Ovary (tissue), 9 donors: ENCODE measurements around the gene FAM193B. TPM values are rescaled to one million over a fixed set of nuclear protein-coding genes. Genes with fewer than 3 reads are reported as not detected.

Source experiments
- DNase-seq, 5 donors: peaks; one replicate each; pipeline ENCODE4 v3.0.0-alpha.2; 2019 to 2020
- H3K27ac ChIP-seq, 2 donors: fragments of 200-600 bp; one replicate each; pipeline versions ENCODE4 v1.5.1 to v1.8.0; 2019 to 2022
- H3K27me3 ChIP-seq: fragments of 200-600 bp; one replicate; pipeline ENCODE4 v1.8.0; 2022
- H3K36me3 ChIP-seq: fragments of 200-600 bp; sonication (generic); one replicate; pipeline ENCODE4 v1.5.1; 2019
- H3K4me1 ChIP-seq: one replicate; pipeline ENCODE4 v1.8.1; 2013; ENCODE audit warnings: mild to moderate bottlenecking, moderate library complexity; ENCODE audit not compliant: insufficient read depth
- H3K4me3 ChIP-seq: fragments of 200-600 bp; sonication (generic); one replicate; pipeline ENCODE4 v1.5.1; 2017
- H3K9me3 ChIP-seq, 2 donors: fragments of 200-600 bp in 1 of 2; sonication (generic) in 1 of 2; one replicate each; pipeline versions ENCODE4 v1.5.1 to v1.8.1; 2013 to 2019; ENCODE audit warnings: mild to moderate bottlenecking in 1 of 2, moderate library complexity in 1 of 2
- EP300 ChIP-seq: sonication (generic); formaldehyde crosslinking; IDR thresholded peaks from one replicate; pipeline ENCODE4 v1.6.1; 2017; ENCODE audit warnings: antibody characterized with exemption
- POLR2A ChIP-seq: fragments of 450-650 bp; IDR thresholded peaks from one replicate; pipeline ENCODE4 v1.6.1; 2017; ENCODE audit warnings: antibody characterized with exemption, mild to moderate bottlenecking, moderate library complexity
- WGBS, 3 donors: extraction: QIAGEN DNeasy Blood & Tissue Kit in 1 of 3; methylation state at CpG; one replicate each; pipeline versions ENCODE4 v1.1.5 to v1.1.7; 2013 to 2017; 5-methylcytosine and 5-hydroxymethylcytosine counted together
- intact Hi-C, 4 donors: fragments of 100-400 bp; cut with DNase I; formaldehyde crosslinking; loops; one replicate each; pipeline versions ENCODE4 v1.11.0 to v1.15.1; 2022 to 2023
- polyA plus RNA-seq, 2 donors: library from polyadenylated mRNA; stranded (reverse); fragments of 200-250 nt in 1 of 2; fragments of 350-450 nt in 1 of 2; fragmentation: Illumina TruSeq in 1 of 2; extraction: RNeasy Lipid Tissue Mini Kit (QIAGEN cat#74804) in 1 of 2; gene quantifications; one replicate each; pipeline ENCODE4 v1.2.3, GENCODE V29; 2013 to 2014
- total RNA-seq, 7 donors: library from RNA; depleted of rRNA in 2 of 7; stranded (reverse); fragments of >200 nt in 2 of 7; fragmentation: NEBNext Ultra II Directional in 3 of 7; extraction: Animal tissue kit (Norgen Biotek cat#: 25700) in 3 of 7; gene quantifications; one replicate each; pipeline versions ENCODE4 v1.1.0 to v1.2.4, GENCODE V29; 2016 to 2023
- TF ChIP-seq, protein P1 (sequence below), 3 donors: fragments of 450-650 bp in 2 of 3; fragments of 200-600 bp in 1 of 3; IDR thresholded peaks; one replicate each; pipeline versions ENCODE4 v1.5.1 to v1.8.0; 2016 to 2022; ENCODE audit warnings: antibody characterized with exemption in 3 of 3, mild to moderate bottlenecking in 1 of 3
- donor health status: DM: no; HTN: no; CAD: no; lungs with moderate emphysema.
- donor health status: DM: no; HTN: no; CAD: no.
- donor health status: Bipolar disorder and iron deficiency.
- donor health status: DM: yes; HTN: yes; CAD: no.
- donor health status: DM: no; HTN: no; CAD: no.
- donor health status: DM: yes; HTN: yes; CAD: no.

Gene FAM193B
- total and polyA plus RNA-seq, 9 donors, result 14.8 to 77.6 (median 64.3) TPM

DNA sequence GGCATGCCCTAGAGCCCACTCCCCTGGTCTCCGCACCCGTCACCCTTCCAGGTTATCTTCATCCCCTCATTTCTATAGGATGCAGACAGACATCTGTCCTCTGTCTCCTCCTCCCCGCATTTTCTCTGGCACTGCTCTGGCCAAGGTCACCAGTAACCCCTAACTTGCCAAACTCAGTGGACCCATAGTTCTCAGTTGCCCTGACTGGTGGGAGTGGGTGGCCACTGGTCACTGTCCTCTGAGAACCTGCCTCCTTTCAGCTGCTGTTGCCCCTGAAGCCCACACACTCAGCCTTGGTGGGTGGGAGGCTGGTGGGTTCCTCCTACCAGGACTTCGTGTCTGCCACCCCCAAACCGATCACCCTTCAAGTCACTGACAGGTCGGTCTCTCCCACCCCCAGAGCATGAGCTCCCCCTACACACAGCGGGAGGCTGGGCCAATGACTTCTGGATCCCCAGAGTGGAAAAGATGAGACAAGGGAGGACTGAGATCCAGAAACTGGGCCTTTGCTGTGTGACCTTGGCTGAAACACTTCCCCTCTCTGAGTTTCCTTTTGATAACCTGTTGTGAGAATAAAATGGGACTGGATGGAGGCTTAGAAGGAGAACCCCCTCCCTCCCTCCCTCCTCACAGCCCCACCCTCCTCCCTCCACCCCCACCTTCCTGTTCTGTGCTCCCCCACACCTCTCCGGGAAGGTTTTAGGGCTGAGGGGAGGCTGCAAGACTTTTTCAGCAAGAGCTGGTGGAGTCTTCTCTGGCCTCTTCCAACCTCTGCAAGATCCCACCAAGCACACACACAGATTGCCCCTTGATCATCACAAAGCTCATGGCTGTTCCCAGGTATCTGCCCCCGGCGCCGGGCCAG, 78.6 kb downstream of the FAM193B start:
- H3K4me1 ChIP-seq, result peaks cover 30% of the 10 kb centered on the region
- H3K27me3 ChIP-seq, result no peaks in the 10 kb centered on the region
- TF ChIP-seq, protein P1, sequence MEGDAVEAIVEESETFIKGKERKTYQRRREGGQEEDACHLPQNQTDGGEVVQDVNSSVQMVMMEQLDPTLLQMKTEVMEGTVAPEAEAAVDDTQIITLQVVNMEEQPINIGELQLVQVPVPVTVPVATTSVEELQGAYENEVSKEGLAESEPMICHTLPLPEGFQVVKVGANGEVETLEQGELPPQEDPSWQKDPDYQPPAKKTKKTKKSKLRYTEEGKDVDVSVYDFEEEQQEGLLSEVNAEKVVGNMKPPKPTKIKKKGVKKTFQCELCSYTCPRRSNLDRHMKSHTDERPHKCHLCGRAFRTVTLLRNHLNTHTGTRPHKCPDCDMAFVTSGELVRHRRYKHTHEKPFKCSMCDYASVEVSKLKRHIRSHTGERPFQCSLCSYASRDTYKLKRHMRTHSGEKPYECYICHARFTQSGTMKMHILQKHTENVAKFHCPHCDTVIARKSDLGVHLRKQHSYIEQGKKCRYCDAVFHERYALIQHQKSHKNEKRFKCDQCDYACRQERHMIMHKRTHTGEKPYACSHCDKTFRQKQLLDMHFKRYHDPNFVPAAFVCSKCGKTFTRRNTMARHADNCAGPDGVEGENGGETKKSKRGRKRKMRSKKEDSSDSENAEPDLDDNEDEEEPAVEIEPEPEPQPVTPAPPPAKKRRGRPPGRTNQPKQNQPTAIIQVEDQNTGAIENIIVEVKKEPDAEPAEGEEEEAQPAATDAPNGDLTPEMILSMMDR (IDR thresholded peaks at IDR 0.05), result no peak
- TF ChIP-seq POLR2A (no peak), EP300 (no peak)
- 29 to 38% (median 32%) methylated on average over 11 of the region's 11 CpGs for WGBS, 3 donors
- peak overlapping the region in 1 of 2 donors; percentile 30 for H3K27ac ChIP-seq
- intact Hi-C loops, result no loop called here
- no peaks in the 10 kb centered on the region for H3K36me3 ChIP-seq
- H3K9me3 ChIP-seq, result no peaks in the 10 kb centered on the region
- DNase-seq, result no peak
- H3K4me3 ChIP-seq, result no peak overlapping the region

GRCh38 chr5:177474846-177475562, 79.4 kb downstream of the FAM193B start:
- TF ChIP-seq, protein P1 (IDR thresholded peaks at IDR 0.05), result no peak
- TF ChIP-seq EP300, result no peak
- TF ChIP-seq POLR2A, result no peak
- peaks cover 30% of the 10 kb centered on the region for H3K4me1 ChIP-seq
- WGBS, 3 donors, result 19 to 27% (median 22%) methylated on average over 4 of the region's 4 CpGs
- H3K27ac ChIP-seq, result peak overlapping the region in 1 of 2 donors; percentile 56
- intact Hi-C loops, result no loop called here
- no peak for DNase-seq
- no peak overlapping the region for H3K4me3 ChIP-seq
- no peaks in the 10 kb centered on the region for H3K27me3 ChIP-seq
- no peaks in the 10 kb centered on the region for H3K36me3 ChIP-seq
- no peaks in the 10 kb centered on the region for H3K9me3 ChIP-seq

DNA sequence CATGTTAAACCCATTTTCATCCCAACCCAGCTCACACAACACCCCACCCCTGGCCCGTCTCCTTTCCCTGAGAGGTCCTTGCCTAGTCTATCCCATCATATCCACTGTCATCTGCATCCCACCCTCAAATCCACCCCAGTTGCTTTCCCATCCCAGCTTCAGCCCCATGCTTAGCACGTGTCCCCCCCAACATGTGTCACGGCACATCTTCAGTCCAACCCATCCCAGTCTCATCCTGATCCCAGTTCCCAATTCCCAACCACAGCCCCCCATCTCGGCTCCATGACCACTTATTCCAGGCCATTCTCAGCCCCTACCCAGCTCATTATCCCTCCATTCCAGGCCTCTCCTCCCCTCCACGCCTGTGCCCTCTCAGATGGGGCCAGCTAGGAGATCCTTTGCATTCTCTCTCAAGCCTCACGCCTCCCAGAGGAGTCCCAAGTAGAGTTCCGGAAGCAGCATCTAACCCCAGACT, 80.3 kb downstream of the FAM193B start:
- no peaks in the 10 kb centered on the region for H3K9me3 ChIP-seq
- H3K36me3 ChIP-seq, result no peaks in the 10 kb centered on the region
- no peaks in the 10 kb centered on the region for H3K27me3 ChIP-seq
- DNase-seq, result no peak
- TF ChIP-seq, protein P1 (IDR thresholded peaks at IDR 0.05), result no peak
- TF ChIP-seq POLR2A (no peak), EP300 (no peak)
- no peak overlapping the region for H3K4me3 ChIP-seq
- peak overlapping the region; percentile 56 to 69 for H3K27ac ChIP-seq
- 12 to 20% (median 14%) methylated on average over 7 of the region's 7 CpGs for WGBS, 3 donors
- H3K4me1 ChIP-seq, result peaks cover 25% of the 10 kb centered on the region
- intact Hi-C loops, result no loop called here

DNA sequence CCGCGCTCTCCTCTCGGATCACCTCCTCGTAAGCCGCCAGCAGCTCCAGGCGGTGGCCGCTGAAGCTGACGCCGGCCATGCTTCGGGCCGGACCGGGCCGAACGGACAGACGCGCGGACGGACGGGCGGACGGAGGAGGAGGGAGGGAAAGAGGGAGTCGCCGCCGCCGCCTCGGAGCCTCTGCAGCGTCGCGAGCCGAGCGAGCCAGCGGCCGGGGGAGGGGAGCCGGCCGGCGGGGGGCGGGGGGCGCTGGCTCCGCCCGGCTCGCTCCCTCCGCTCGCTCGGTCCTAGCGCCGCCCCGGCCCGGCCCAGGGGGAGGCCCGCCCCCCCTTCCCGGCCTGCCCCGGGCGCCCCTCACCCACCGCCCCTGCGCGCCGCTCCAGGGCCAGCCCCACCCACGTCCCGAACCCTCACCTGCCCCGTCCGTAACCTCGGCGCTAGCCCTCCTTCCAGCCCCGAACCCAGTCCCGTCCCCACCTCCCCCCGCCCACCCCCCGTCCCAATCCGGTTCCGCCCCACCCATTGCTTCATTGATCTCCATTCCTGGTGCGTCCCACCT, 80.8 kb downstream of the FAM193B start, which contains the start of gene DBN1:
TSS of gene DBN1 (minus strand) at position 192 of the 559 bp plus-strand sequence. CDS start at position 79, 113 bp downstream.
- TF ChIP-seq EP300 (no peak), POLR2A (no peak)
- TF ChIP-seq, protein P1 (IDR thresholded peaks at IDR 0.05), result no peak
- WGBS, 3 donors, result 1 to 3% (median 1%) methylated on average over 12 to 68 of the region's 69 CpGs
- H3K27ac ChIP-seq, result peak within 1 kb of the TSS; percentile 61 to 69
- peak within 1 kb of the TSS; percentile 80 for H3K4me3 ChIP-seq
- no peaks in the 10 kb centered on the region for H3K27me3 ChIP-seq
- H3K9me3 ChIP-seq, result no peaks in the 10 kb centered on the region
- intact Hi-C loops, result no loop called here
- H3K4me1 ChIP-seq, result peaks cover 21% of the 10 kb centered on the region
- no peaks in the 10 kb centered on the region for H3K36me3 ChIP-seq
- DNase-seq, result peak; percentile 53 to 76 (median 68)
